ENCODE measurements around the gene TBL1X.

TBL1X gene

GRCh38 chrX:9542761-9543111 lies 77.9 kb downstream of the TBL1X start:
- no peaks in the 10 kb centered on the region for H3K27me3 ChIP-seq (ENCODE audit: control insufficient read depth, insufficient read depth, low read length, poor library complexity, severe bottlenecking)
- no peaks in the 10 kb centered on the region for H3K36me3 ChIP-seq (ENCODE audit: control insufficient read depth, insufficient read depth, low read length)
- H3K4me1 ChIP-seq (ENCODE audit: control insufficient read depth, insufficient read depth, low read length), result peaks cover 8% of the 10 kb centered on the region
- no peak overlapping the region for H3K4me3 ChIP-seq (ENCODE audit: insufficient read depth, low read depth, low read length)
- H3K27ac ChIP-seq (ENCODE audit: insufficient read depth, low read depth, low read length, poor library complexity, severe bottlenecking), result no peak overlapping the region
- 75 to 80% methylated on average over 12 of the region's 12 CpGs for WGBS, 2 experiments
- no peaks in the 10 kb centered on the region for H3K9me3 ChIP-seq (ENCODE audit: control insufficient read depth, low read length)

GRCh38 chrX:9555354-9555753 lies 90.5 kb downstream of the TBL1X start:
- H3K4me1 ChIP-seq (ENCODE audit: control insufficient read depth, insufficient read depth, low read length), result no peaks in the 10 kb centered on the region
- H3K27ac ChIP-seq (ENCODE audit: insufficient read depth, low read depth, low read length, poor library complexity, severe bottlenecking), result no peak overlapping the region
- H3K4me3 ChIP-seq (ENCODE audit: insufficient read depth, low read depth, low read length), result no peak overlapping the region
- H3K9me3 ChIP-seq (ENCODE audit: control insufficient read depth, low read length), result no peaks in the 10 kb centered on the region
- H3K36me3 ChIP-seq (ENCODE audit: control insufficient read depth, insufficient read depth, low read length), result no peaks in the 10 kb centered on the region
- WGBS, 2 experiments, result 86 to 100% methylated on average over 1 to 2 of the region's 2 CpGs
- H3K27me3 ChIP-seq (ENCODE audit: control insufficient read depth, insufficient read depth, low read length, poor library complexity, severe bottlenecking), result no peaks in the 10 kb centered on the region

DNA sequence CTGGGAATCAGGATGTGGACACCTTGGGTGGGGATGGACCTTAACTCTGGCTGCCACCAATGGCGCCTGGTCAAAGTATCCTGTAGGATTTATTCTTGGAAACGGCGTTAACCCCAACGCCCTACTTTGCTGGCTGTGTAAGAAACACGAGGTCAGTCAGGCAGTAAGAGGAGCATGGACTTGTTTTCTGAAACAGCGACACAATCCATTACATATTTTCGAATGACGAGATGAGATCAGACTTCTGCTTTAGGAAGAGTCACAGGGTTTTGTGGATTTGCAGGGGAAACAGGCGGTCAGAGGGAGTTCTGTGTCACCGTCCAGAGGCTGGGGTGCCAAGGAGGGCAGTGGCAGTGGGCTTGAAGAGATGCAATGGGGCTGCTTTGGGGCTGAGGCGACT lies 92.2 kb downstream of the TBL1X start:
- no peak overlapping the region for H3K27ac ChIP-seq (ENCODE audit: insufficient read depth, low read depth, low read length, poor library complexity, severe bottlenecking)
- H3K4me3 ChIP-seq (ENCODE audit: insufficient read depth, low read depth, low read length), result no peak overlapping the region
- no peaks in the 10 kb centered on the region for H3K4me1 ChIP-seq (ENCODE audit: control insufficient read depth, insufficient read depth, low read length)
- no peaks in the 10 kb centered on the region for H3K36me3 ChIP-seq (ENCODE audit: control insufficient read depth, insufficient read depth, low read length)
- WGBS, 2 experiments, result 94 to 96% methylated on average over 11 of the region's 11 CpGs
- H3K9me3 ChIP-seq (ENCODE audit: control insufficient read depth, low read length), result no peaks in the 10 kb centered on the region
- no peaks in the 10 kb centered on the region for H3K27me3 ChIP-seq (ENCODE audit: control insufficient read depth, insufficient read depth, low read length, poor library complexity, severe bottlenecking)

DNA sequence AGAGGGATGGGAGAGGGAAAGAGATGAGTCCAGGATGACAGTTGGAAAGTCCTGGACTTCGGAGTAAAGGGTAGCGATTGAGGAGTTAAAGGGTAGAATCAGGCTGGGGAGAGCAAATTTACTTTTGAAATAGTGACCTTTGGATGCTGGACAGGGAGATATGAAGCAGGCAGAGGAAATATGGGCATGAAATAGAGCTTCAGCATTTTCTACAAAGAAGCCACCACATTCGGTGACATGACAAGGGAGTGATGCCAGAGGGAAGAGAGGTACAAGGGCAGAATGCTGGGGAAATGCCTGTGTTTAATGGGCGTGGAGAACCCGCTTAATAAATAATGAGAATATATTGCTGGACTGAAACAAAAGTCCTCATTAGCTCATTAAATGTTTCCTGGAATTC lies 92.7 kb downstream of the TBL1X start:
- Histone ChIP-seq H3K4me3 (ENCODE audit: insufficient read depth, low read depth, low read length) (no peak overlapping the region), H3K36me3 (ENCODE audit: control insufficient read depth, insufficient read depth, low read length) (no peaks in the 10 kb centered on the region), H3K4me1 (ENCODE audit: control insufficient read depth, insufficient read depth, low read length) (no peaks in the 10 kb centered on the region), H3K27me3 (ENCODE audit: control insufficient read depth, insufficient read depth, low read length, poor library complexity, severe bottlenecking) (no peaks in the 10 kb centered on the region), H3K9me3 (ENCODE audit: control insufficient read depth, low read length) (no peaks in the 10 kb centered on the region), H3K27ac (ENCODE audit: insufficient read depth, low read depth, low read length, poor library complexity, severe bottlenecking) (no peak overlapping the region)
- whole genome bisulfite sequencing, 2 experiments, result 94 to 97% methylated on average over 5 of the region's 5 CpGs

DNA sequence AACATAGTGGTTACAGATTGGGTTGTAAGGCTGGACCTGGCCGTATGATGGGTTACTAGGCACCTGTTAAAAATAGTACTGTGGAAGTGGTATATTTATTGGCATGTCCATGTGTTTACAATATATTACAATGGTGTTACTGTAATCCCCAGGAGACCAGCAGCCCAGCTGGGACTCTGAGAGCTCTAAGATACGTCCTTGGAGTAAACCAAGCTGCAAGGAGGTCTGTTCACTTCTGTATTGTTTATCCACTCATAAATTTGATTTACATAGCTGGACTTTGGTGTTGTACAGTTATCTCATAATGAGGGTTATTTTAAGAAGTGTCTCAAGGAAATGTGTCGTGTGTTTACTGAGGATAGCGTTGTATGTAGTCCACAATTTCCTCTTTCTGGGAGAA lies 93.8 kb downstream of the TBL1X start:
- no peaks in the 10 kb centered on the region for H3K9me3 ChIP-seq (ENCODE audit: control insufficient read depth, low read length)
- H3K4me3 ChIP-seq (ENCODE audit: insufficient read depth, low read depth, low read length), result no peak overlapping the region
- H3K36me3 ChIP-seq (ENCODE audit: control insufficient read depth, insufficient read depth, low read length), result no peaks in the 10 kb centered on the region
- WGBS, 2 experiments, result 95 to 96% methylated on average over 4 of the region's 4 CpGs
- H3K4me1 ChIP-seq (ENCODE audit: control insufficient read depth, insufficient read depth, low read length), result no peaks in the 10 kb centered on the region
- no peaks in the 10 kb centered on the region for H3K27me3 ChIP-seq (ENCODE audit: control insufficient read depth, insufficient read depth, low read length, poor library complexity, severe bottlenecking)
- H3K27ac ChIP-seq (ENCODE audit: insufficient read depth, low read depth, low read length, poor library complexity, severe bottlenecking), result no peak overlapping the region

- H3K9me3 ChIP-seq (ENCODE audit: control insufficient read depth, low read length), result no peaks in the 10 kb centered on the region
- WGBS, 2 experiments, result 96 to 97% methylated on average over 9 of the region's 9 CpGs
- no peak overlapping the region for H3K27ac ChIP-seq (ENCODE audit: insufficient read depth, low read depth, low read length, poor library complexity, severe bottlenecking)
- no peaks in the 10 kb centered on the region for H3K4me1 ChIP-seq (ENCODE audit: control insufficient read depth, insufficient read depth, low read length)
- H3K36me3 ChIP-seq (ENCODE audit: control insufficient read depth, insufficient read depth, low read length), result no peaks in the 10 kb centered on the region
- no peaks in the 10 kb centered on the region for H3K27me3 ChIP-seq (ENCODE audit: control insufficient read depth, insufficient read depth, low read length, poor library complexity, severe bottlenecking)
- no peak overlapping the region for H3K4me3 ChIP-seq (ENCODE audit: insufficient read depth, low read depth, low read length)
Measured at GRCh38 chrX:9560219-9560618, 95.4 kb downstream of the TBL1X start.

DNA sequence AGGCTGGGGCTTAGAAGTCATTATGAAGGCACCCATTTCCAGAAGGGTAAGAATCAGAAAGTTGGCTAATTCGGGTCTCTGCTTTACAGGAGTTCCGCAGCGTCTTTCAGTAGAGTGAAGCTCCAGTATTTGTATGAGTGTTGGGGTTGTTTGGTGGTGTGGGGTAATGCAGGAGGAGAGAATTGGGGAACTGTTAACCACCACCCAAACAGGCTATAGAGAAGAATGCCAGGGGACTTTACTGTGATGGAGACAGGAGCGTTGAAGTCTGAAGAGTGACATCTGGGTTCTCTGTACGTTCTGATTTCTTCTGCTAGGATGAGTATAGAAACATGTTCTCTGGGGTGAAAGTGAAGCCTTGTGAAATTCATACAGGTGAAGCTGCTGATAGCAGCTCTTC lies 96.3 kb downstream of the TBL1X start:
- H3K4me1 ChIP-seq (ENCODE audit: control insufficient read depth, insufficient read depth, low read length), result no peaks in the 10 kb centered on the region
- H3K36me3 ChIP-seq (ENCODE audit: control insufficient read depth, insufficient read depth, low read length), result no peaks in the 10 kb centered on the region
- H3K27me3 ChIP-seq (ENCODE audit: control insufficient read depth, insufficient read depth, low read length, poor library complexity, severe bottlenecking), result no peaks in the 10 kb centered on the region
- 96% methylated on average over 5 of the region's 5 CpGs for WGBS, 2 experiments
- no peak overlapping the region for H3K27ac ChIP-seq (ENCODE audit: insufficient read depth, low read depth, low read length, poor library complexity, severe bottlenecking)
- no peaks in the 10 kb centered on the region for H3K9me3 ChIP-seq (ENCODE audit: control insufficient read depth, low read length)
- no peak overlapping the region for H3K4me3 ChIP-seq (ENCODE audit: insufficient read depth, low read depth, low read length)

DNA sequence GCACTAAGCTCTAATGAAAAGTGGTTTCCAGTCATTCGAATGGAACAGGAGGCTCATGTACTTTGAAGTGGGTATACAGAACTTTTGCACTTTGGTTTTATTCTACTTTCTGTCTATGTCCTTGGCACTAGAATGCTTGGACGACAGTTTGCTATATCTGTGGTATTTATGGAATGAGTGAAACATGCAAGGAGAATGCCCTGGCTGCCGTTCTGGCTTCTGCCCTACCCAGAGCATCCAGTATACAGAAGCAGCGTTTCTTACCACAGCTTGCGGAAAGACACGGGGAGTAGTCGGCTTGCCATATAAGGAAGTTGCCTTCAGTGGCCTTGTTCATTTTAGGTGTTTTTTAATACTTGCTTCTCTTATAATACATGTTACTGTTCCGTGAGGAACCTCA lies 98.0 kb downstream of the TBL1X start:
- 96 to 97% methylated on average over 3 to 8 of the region's 8 CpGs for WGBS, 2 experiments
- Histone ChIP-seq H3K27ac (ENCODE audit: insufficient read depth, low read depth, low read length, poor library complexity, severe bottlenecking) (no peak overlapping the region), H3K36me3 (ENCODE audit: control insufficient read depth, insufficient read depth, low read length) (no peaks in the 10 kb centered on the region), H3K4me3 (ENCODE audit: insufficient read depth, low read depth, low read length) (no peak overlapping the region), H3K4me1 (ENCODE audit: control insufficient read depth, insufficient read depth, low read length) (no peaks in the 10 kb centered on the region), H3K9me3 (ENCODE audit: control insufficient read depth, low read length) (no peaks in the 10 kb centered on the region), H3K27me3 (ENCODE audit: control insufficient read depth, insufficient read depth, low read length, poor library complexity, severe bottlenecking) (no peaks in the 10 kb centered on the region)

DNA sequence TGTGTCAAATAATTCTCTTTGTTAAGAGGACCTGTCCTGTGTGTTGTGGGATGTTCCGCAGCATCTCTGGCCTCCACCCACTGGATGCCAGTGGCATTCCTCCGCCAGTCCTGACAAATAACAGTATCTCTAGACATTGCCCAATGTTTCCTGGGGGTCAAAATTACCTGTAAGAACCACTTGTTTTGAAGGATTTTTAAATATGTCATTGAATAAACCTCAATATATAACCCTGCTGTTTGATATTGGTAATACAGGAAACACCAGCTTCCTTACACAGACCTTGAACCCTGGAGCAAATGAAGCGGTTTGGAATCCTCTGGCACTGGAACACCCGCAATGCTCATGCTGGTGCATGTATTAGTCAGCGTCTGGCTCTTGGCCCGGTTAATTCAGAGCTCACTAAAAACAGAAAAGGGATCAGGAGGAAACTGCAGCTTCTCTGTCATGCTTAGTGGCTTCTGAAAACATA lies 101.3 kb downstream of the TBL1X start:
- Histone ChIP-seq H3K27me3 (ENCODE audit: control insufficient read depth, insufficient read depth, low read length, poor library complexity, severe bottlenecking) (no peaks in the 10 kb centered on the region), H3K9me3 (ENCODE audit: control insufficient read depth, low read length) (no peaks in the 10 kb centered on the region), H3K36me3 (ENCODE audit: control insufficient read depth, insufficient read depth, low read length) (no peaks in the 10 kb centered on the region), H3K4me1 (ENCODE audit: control insufficient read depth, insufficient read depth, low read length) (no peaks in the 10 kb centered on the region), H3K4me3 (ENCODE audit: insufficient read depth, low read depth, low read length) (no peak overlapping the region), H3K27ac (ENCODE audit: insufficient read depth, low read depth, low read length, poor library complexity, severe bottlenecking) (no peak overlapping the region)
- 93 to 96% methylated on average over 5 to 6 of the region's 6 CpGs for WGBS, 2 experiments

DNA sequence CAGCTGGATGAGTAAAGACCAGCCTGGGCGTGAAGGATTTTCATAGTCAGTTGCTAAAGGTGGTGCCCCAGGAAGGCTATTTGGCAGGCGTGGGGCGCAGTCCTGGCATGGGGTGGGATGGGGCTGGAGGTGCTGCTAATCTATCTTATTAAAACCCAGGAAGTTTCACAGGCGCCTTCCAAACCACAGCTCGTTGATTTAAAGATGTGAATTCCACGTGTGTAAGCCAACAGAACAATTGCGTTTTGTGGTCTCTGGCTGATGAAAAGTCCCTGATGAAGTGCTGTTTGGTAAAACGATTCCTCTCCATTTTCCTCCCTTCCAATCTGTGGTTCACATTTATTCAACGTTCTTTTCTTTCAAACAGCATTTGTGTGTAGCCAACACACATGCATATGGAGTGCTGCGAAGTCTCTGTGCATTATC lies 105.0 kb downstream of the TBL1X start:
- Histone ChIP-seq H3K27me3 (ENCODE audit: control insufficient read depth, insufficient read depth, low read length, poor library complexity, severe bottlenecking) (no peaks in the 10 kb centered on the region), H3K27ac (ENCODE audit: insufficient read depth, low read depth, low read length, poor library complexity, severe bottlenecking) (no peak overlapping the region), H3K36me3 (ENCODE audit: control insufficient read depth, insufficient read depth, low read length) (no peaks in the 10 kb centered on the region), H3K9me3 (ENCODE audit: control insufficient read depth, low read length) (no peaks in the 10 kb centered on the region), H3K4me3 (ENCODE audit: insufficient read depth, low read depth, low read length) (no peak overlapping the region), H3K4me1 (ENCODE audit: control insufficient read depth, insufficient read depth, low read length) (no peaks in the 10 kb centered on the region)
- 96% methylated on average over 8 to 10 of the region's 10 CpGs for WGBS, 2 experiments
